GM18861 (cell line): ENCODE data around the gene GTPBP6.
"Not testable (repeated sequence)": the region's sequence is repeated elsewhere in the genome, so short reads cannot be mapped to it uniquely, and the experiment has no call there.

Experiments used
- ATAC-seq: cut with Tn5 transposase; IDR thresholded peaks from one replicate; pipeline ENCODE4 v1.9.1; 2021; ENCODE audit not compliant: unreplicated experiment

The GTPBP6 gene

GRCh38 chrX:352181-352580, 33.6 kb upstream of the GTPBP6 start:
- ATAC-seq = no peak

GRCh38 chrX:351736-352135, 33.1 kb upstream of the GTPBP6 start:
- no peak for ATAC-seq

- not testable (repeated sequence) for ATAC-seq
Observed at GRCh38 chrX:351324-351641, 32.7 kb upstream of the GTPBP6 start.

GRCh38 chrX:350534-351323, 32.1 kb upstream of the GTPBP6 start:
- ATAC-seq = no peak

GRCh38 chrX:350148-350533, 31.5 kb upstream of the GTPBP6 start:
- no peak for ATAC-seq

- ATAC-seq = no peak
Observed at GRCh38 chrX:349702-350101, 31.1 kb upstream of the GTPBP6 start.

GRCh38 chrX:349196-349595, 30.6 kb upstream of the GTPBP6 start:
- ATAC-seq = no peak

GRCh38 chrX:348461-349117, 30.0 kb upstream of the GTPBP6 start:
- ATAC-seq = no peak

GRCh38 chrX:347351-348117, 28.9 kb upstream of the GTPBP6 start:
- no peak for ATAC-seq

GRCh38 chrX:346034-346813, 27.6 kb upstream of the GTPBP6 start:
- ATAC-seq = no peak

- ATAC-seq = no peak
Observed at GRCh38 chrX:345020-345925, 26.7 kb upstream of the GTPBP6 start.

- no peak for ATAC-seq
Observed at GRCh38 chrX:344371-344901, 25.8 kb upstream of the GTPBP6 start.

- ATAC-seq = no peak
Observed at GRCh38 chrX:341541-342101, 23.0 kb upstream of the GTPBP6 start.

GRCh38 chrX:340641-341423, 22.2 kb upstream of the GTPBP6 start:
- ATAC-seq = no peak

GRCh38 chrX:340121-340520, 21.5 kb upstream of the GTPBP6 start:
- ATAC-seq = no peak

- ATAC-seq = no peak
Observed at GRCh38 chrX:338836-339400, 20.3 kb upstream of the GTPBP6 start.

- no peak for ATAC-seq
Observed at GRCh38 chrX:338281-338835, 19.8 kb upstream of the GTPBP6 start.

GRCh38 chrX:337331-337831, 18.8 kb upstream of the GTPBP6 start:
- no peak for ATAC-seq
